ENCODE results near the gene APOBEC3G. TPM values are rescaled to one million over a fixed set of nuclear protein-coding genes. Genes with fewer than 3 reads are reported as not detected.

Gene APOBEC3G
- total RNA-seq, 4 donors from 2014 or later, result 6.5 to 27.5 (median 11.4) TPM

GRCh38 chr22:39130152-39130704, 53.2 kb downstream of the APOBEC3G start:
- Histone ChIP-seq H3K27ac (peak overlapping the region in 2 of 4 donors; percentile 5 to 54), H3K27me3 (no peaks in the 10 kb centered on the region), H3K4me3 (no peak overlapping the region), H3K4me1 (peaks cover 0 to 35% (median 14%) of the 10 kb centered on the region in 4 donors), H3K9me3 (peaks cover 0 to 8% (median 0%) of the 10 kb centered on the region in 4 donors), H3K36me3 (peaks cover 0 to 70% (median 4%) of the 10 kb centered on the region in 3 donors)
- WGBS, 2 donors, result 63 to 83% methylated on average over 2 to 8 of the region's 8 CpGs
- DNase-seq (ENCODE audit: low spot score in 2 of 2), result no peak
- no peak for TF ChIP-seq CTCF (IDR thresholded peaks at IDR 0.05)
- no peak for TF ChIP-seq POLR2A (IDR thresholded peaks at IDR 0.05)

GRCh38 chr22:39130892-39131855, 54.1 kb downstream of the APOBEC3G start:
- Histone ChIP-seq H3K27ac (peak overlapping the region in 3 of 4 donors; percentile 40 to 67 (median 54)), H3K4me3 (no peak overlapping the region), H3K4me1 (peaks cover 0 to 42% (median 15%) of the 10 kb centered on the region in 4 donors), H3K9me3 (peaks cover 0 to 8% (median 0%) of the 10 kb centered on the region in 4 donors), H3K36me3 (peaks cover 0 to 71% (median 4%) of the 10 kb centered on the region in 3 donors), H3K27me3 (no peaks in the 10 kb centered on the region)
- TF ChIP-seq EP300 (IDR thresholded peaks at IDR 0.05) (no peak), CTCF (IDR thresholded peaks at IDR 0.05) (no peak), POLR2A (IDR thresholded peaks at IDR 0.05) (no peak)
- 24 to 26% methylated on average over 22 to 24 of the region's 24 CpGs for WGBS, 2 donors
- DNase-seq (ENCODE audit: low spot score in 2 of 2), result no peak

- Histone ChIP-seq H3K27me3 (no peaks in the 10 kb centered on the region), H3K9me3 (peaks cover 0 to 8% (median 0%) of the 10 kb centered on the region in 4 donors), H3K36me3 (peaks cover 0 to 81% (median 4%) of the 10 kb centered on the region in 3 donors), H3K27ac (no peak overlapping the region), H3K4me1 (peaks cover 0 to 42% (median 15%) of the 10 kb centered on the region in 4 donors), H3K4me3 (no peak overlapping the region)
- 84 to 85% methylated on average over 6 of the region's 6 CpGs for WGBS, 2 donors
- no peak for TF ChIP-seq EP300 (IDR thresholded peaks at IDR 0.05)
- no peak for TF ChIP-seq CTCF (IDR thresholded peaks at IDR 0.05)
- TF ChIP-seq POLR2A (IDR thresholded peaks at IDR 0.05), result no peak
- DNase-seq (ENCODE audit: low spot score in 2 of 2), result no peak
These were observed 55.2 kb downstream of the APOBEC3G start for GRCh38 chr22:39132281-39132680.

GRCh38 chr22:39132871-39133524, 55.9 kb downstream of the APOBEC3G start:
- TF ChIP-seq POLR2A (IDR thresholded peaks at IDR 0.05) (no peak), EP300 (IDR thresholded peaks at IDR 0.05) (no peak), CTCF (IDR thresholded peaks at IDR 0.05) (no peak)
- Histone ChIP-seq H3K9me3 (peaks cover 0 to 8% (median 0%) of the 10 kb centered on the region in 4 donors), H3K27ac (no peak overlapping the region), H3K36me3 (peaks cover 0 to 79% (median 4%) of the 10 kb centered on the region in 3 donors), H3K4me3 (no peak overlapping the region), H3K4me1 (peaks cover 0 to 42% (median 15%) of the 10 kb centered on the region in 4 donors), H3K27me3 (no peaks in the 10 kb centered on the region)
- 90% methylated on average over 22 of the region's 22 CpGs for WGBS, 2 donors
- no peak for DNase-seq (ENCODE audit: low spot score in 2 of 2)

Data from tibial nerve (tissue), 4 donors.